Osteoblast (primary cell): ENCODE measurements around the gene ADGRD1. TPM values are rescaled to one million over a fixed set of nuclear protein-coding genes. Genes with fewer than 3 reads are reported as not detected.
A peak's percentile ranks its signal among the peaks of the same experiment; 100 is the strongest.
"Not testable (repeated sequence)": the region's sequence is repeated elsewhere in the genome, so short reads cannot be mapped to it uniquely, and the experiment has no call there.

Experiments
- DNase-seq: peaks from one replicate; pipeline ENCODE4 v3.0.0; 2011; ENCODE audit warnings: low spot score, mixed read lengths; ENCODE audit not compliant: insufficient read length; ENCODE audit errors: missing footprints
- H2AFZ ChIP-seq: 2 replicates; pipeline ENCODE4 v1.6.0; 2011; ENCODE audit warnings: mild to moderate bottlenecking, low read length
- H3K27ac ChIP-seq: 2 replicates; pipeline ENCODE4 v1.5.1; 2011; ENCODE audit warnings: mild to moderate bottlenecking, low read depth, low read length, moderate library complexity
- H3K27me3 ChIP-seq: 2 replicates; pipeline ENCODE4 v1.6.0; 2012; ENCODE audit warnings: mild to moderate bottlenecking, control low read depth, inconsistent platforms, low read length, moderate library complexity; ENCODE audit not compliant: insufficient read depth
- H3K36me3 ChIP-seq: 2 replicates; pipeline ENCODE4 v1.5.1; 2011; ENCODE audit warnings: mild to moderate bottlenecking, low read length, control low read depth, moderate library complexity; ENCODE audit not compliant: insufficient read depth
- H3K4me1 ChIP-seq: 2 replicates; pipeline ENCODE4 v1.5.1; 2011; ENCODE audit warnings: mild to moderate bottlenecking, low read length, control low read depth, moderate library complexity; ENCODE audit not compliant: insufficient read depth
- H3K4me2 ChIP-seq: 2 replicates; pipeline ENCODE4 v1.6.0; 2011; ENCODE audit warnings: mild to moderate bottlenecking, low read length; ENCODE audit not compliant: insufficient read depth
- H3K4me3 ChIP-seq: fragments of 200-600 bp; sonication (generic); 3 replicates; pipeline ENCODE4 v1.5.1; 2012; ENCODE audit warnings: mild to moderate bottlenecking, low read length, inconsistent platforms; ENCODE audit not compliant: insufficient read depth
- H3K79me2 ChIP-seq: 2 replicates; pipeline ENCODE4 v1.6.0; 2012; ENCODE audit warnings: mild to moderate bottlenecking, low read length, control low read depth, inconsistent platforms; ENCODE audit not compliant: insufficient read depth
- H3K9me3 ChIP-seq: 2 replicates; pipeline ENCODE4 v1.5.1; 2011; ENCODE audit warnings: low read depth, low read length, control low read depth
- H4K20me1 ChIP-seq: 2 replicates; pipeline ENCODE4 v1.6.0; 2012; ENCODE audit warnings: mild to moderate bottlenecking, low read length, control low read depth; ENCODE audit not compliant: insufficient read depth
- total RNA-seq: library from RNA; depleted of rRNA; stranded (reverse); fragments of >200 nt; gene quantifications from 2 replicates; pipeline ENCODE4 v1.2.3, GENCODE V29; 2012
- TF ChIP-seq, protein P1 (sequence below): IDR thresholded peaks from 2 replicates; pipeline ENCODE4 v1.5.1; 2011; ENCODE audit warnings: mild to moderate bottlenecking, low read depth, low read length, moderate library complexity; ENCODE audit errors: extremely low read depth

ADGRD1 gene
- total RNA-seq, 1 donor = 0.72 TPM

DNA sequence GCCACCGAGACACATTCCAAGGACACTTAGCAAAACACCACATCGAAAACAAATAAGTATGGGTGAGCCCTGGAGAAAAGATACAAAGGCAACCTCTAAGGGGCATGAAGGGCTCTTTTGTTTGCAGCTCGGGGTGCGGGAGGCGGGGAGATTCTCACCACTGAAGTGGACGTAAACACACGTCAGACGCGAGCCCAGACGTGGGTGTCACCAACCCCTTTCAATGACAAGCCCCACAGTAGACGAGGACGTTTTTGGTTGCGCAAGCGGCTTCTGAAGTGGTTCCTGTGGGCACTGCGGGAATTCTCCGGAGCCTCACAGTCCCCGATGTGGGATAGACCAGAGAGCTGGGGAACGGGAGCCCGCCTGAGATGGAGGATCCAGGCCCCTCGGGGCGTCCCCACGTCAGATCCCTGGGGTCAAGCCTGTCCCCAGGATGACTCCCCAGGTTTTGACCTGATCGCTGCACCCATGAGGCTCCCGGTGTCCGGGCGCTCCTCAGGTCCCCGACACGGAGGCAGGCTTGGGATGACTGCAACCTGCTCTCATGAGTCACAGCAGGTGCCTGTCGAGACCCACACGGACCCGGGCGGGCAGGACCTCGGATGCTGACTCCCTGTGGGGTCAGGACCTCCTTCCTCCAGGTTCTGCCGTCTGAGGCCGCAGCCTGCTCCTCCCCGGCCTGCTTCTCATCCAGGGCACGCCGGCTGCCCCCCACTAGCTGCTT lies 20.3 kb upstream of the ADGRD1 start:
- TF ChIP-seq, protein P1, sequence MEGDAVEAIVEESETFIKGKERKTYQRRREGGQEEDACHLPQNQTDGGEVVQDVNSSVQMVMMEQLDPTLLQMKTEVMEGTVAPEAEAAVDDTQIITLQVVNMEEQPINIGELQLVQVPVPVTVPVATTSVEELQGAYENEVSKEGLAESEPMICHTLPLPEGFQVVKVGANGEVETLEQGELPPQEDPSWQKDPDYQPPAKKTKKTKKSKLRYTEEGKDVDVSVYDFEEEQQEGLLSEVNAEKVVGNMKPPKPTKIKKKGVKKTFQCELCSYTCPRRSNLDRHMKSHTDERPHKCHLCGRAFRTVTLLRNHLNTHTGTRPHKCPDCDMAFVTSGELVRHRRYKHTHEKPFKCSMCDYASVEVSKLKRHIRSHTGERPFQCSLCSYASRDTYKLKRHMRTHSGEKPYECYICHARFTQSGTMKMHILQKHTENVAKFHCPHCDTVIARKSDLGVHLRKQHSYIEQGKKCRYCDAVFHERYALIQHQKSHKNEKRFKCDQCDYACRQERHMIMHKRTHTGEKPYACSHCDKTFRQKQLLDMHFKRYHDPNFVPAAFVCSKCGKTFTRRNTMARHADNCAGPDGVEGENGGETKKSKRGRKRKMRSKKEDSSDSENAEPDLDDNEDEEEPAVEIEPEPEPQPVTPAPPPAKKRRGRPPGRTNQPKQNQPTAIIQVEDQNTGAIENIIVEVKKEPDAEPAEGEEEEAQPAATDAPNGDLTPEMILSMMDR = no peak
- Histone ChIP-seq H3K79me2 (no peaks in the 10 kb centered on the region), H2AFZ (no peak overlapping the region), H3K4me3 (no peak overlapping the region), H3K4me1 (no peaks in the 10 kb centered on the region), H3K4me2 (peak overlapping the region; percentile 28), H3K27me3 (no peaks in the 10 kb centered on the region), H4K20me1 (no peaks in the 10 kb centered on the region), H3K36me3 (no peaks in the 10 kb centered on the region), H3K27ac (no peak overlapping the region), H3K9me3 (no peaks in the 10 kb centered on the region)
- no peak for DNase-seq

DNA sequence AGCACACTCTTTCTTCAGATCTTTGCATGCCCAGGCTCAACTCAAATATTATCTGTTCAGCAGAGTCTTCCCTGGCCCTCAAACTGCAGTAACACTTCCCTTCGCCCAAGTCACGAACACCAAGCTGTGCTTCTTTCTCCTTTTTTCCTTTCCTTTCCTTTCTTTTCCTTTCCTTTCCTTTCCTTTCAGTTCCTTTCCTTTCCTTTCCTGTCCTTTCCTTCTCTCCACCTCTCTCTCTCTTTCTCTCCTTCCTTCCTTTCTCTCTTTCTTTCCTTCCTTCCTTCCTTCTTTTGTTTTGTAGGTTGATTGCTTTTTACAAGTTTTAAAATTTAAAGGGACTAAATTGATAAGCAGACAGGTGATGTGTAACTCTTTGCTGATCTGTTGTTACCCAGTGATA lies 19.0 kb upstream of the ADGRD1 start:
- H3K4me2 ChIP-seq = no peak overlapping the region
- H2AFZ ChIP-seq = no peak overlapping the region
- TF ChIP-seq, protein P1 = no peak
- H3K9me3 ChIP-seq = no peaks in the 10 kb centered on the region
- H3K36me3 ChIP-seq = no peaks in the 10 kb centered on the region
- no peaks in the 10 kb centered on the region for H3K79me2 ChIP-seq
- H3K4me3 ChIP-seq = no peak overlapping the region
- H4K20me1 ChIP-seq = no peaks in the 10 kb centered on the region
- H3K27ac ChIP-seq = no peak overlapping the region
- DNase-seq = no peak
- H3K4me1 ChIP-seq = no peaks in the 10 kb centered on the region
- no peaks in the 10 kb centered on the region for H3K27me3 ChIP-seq

DNA sequence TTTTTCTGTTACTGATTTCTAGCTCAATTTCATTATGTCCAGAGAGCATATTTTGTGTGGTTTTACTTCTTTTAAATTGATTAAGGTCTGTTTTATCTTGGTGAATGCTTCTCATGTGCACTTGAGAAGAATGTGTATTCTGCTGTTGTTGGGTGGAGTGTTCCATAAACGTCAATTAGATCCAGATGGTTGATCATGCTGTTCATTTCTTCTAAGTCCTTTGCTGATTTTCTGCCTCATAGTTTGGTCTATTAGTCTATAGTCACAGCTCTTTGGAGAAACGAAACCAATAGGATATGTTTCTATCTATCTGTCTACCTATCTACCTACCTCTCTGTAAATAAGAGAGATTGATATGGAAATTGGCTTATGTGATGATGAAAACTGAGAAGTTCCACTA lies 17.1 kb upstream of the ADGRD1 start:
- Histone ChIP-seq H3K9me3 (no peaks in the 10 kb centered on the region), H3K79me2 (no peaks in the 10 kb centered on the region), H3K4me3 (no peak overlapping the region), H3K4me1 (no peaks in the 10 kb centered on the region), H3K27me3 (no peaks in the 10 kb centered on the region), H3K36me3 (no peaks in the 10 kb centered on the region), H4K20me1 (no peaks in the 10 kb centered on the region), H2AFZ (no peak overlapping the region), H3K4me2 (no peak overlapping the region), H3K27ac (no peak overlapping the region)
- DNase-seq = no peak
- TF ChIP-seq, protein P1 = no peak

DNA sequence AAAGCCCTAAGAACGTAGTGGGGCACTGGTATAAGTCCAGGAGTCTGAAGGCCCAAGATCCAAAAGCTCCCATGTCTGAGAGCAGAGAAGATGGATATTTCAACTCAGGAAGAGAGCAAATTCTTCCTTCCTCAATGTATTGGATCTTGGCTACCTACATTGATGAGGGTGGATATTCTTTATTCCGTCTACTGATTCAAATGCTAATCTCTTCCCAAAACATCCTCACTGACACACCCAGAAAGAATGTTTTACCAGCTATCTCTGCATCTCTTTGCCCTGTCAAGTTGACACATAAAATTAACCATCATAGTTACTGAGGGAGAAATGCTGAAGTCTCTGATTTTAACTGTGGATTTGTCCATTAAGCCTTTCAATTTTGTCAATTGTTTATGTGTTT lies 16.6 kb upstream of the ADGRD1 start:
- TF ChIP-seq, protein P1 = no peak
- Histone ChIP-seq H3K4me2 (no peak overlapping the region), H3K9me3 (no peaks in the 10 kb centered on the region), H3K27me3 (no peaks in the 10 kb centered on the region), H3K79me2 (no peaks in the 10 kb centered on the region), H2AFZ (no peak overlapping the region), H4K20me1 (no peaks in the 10 kb centered on the region), H3K36me3 (no peaks in the 10 kb centered on the region), H3K27ac (no peak overlapping the region), H3K4me1 (no peaks in the 10 kb centered on the region), H3K4me3 (no peak overlapping the region)
- DNase-seq = no peak

DNA sequence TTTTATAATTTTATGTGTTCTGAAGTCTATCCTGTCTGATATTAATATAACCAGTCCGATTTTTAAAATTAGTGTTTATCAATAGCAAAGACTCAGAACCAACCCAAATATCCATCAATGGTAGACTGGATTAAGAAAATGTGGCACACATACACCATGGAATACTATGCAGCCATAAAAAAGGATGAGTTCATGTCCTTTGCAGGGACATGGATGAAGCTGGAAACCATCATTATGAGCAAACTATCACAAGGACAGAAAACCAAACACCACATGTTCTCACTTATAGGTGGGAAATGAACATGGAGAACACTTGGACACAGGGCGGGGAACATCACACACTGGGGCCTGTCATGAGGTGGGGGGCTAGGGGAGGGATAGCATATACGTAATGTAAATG lies 16.2 kb upstream of the ADGRD1 start:
- H3K4me3 ChIP-seq, H2AFZ ChIP-seq, H3K27ac ChIP-seq, H3K27me3 ChIP-seq, H3K79me2 ChIP-seq, H3K9me3 ChIP-seq, H3K36me3 ChIP-seq, H4K20me1 ChIP-seq, H3K4me1 ChIP-seq, H3K4me2 ChIP-seq, DNase-seq: not testable (repeated sequence)
